Fibroblast of mammary gland (primary cell): ENCODE results near the gene SPSB4.

ENCODE experiments used
- DNase-seq: peaks from one replicate; pipeline ENCODE4 v3.0.0-alpha.2; 2010; ENCODE audit warnings: low read depth
- H3K4me3 ChIP-seq: 2 replicates; pipeline ENCODE4 v1.5.1; 2011; ENCODE audit warnings: low read depth, mild to moderate bottlenecking, low read length, moderate library complexity; ENCODE audit not compliant: control insufficient read depth
- CTCF ChIP-seq: conservative IDR thresholded peaks from 2 replicates; pipeline ENCODE4 v1.5.1; 2011; ENCODE audit warnings: low read depth, low read length, inconsistent platforms; ENCODE audit not compliant: control insufficient read depth, insufficient read depth

The SPSB4 gene

GRCh38 chr3:141045849-141046248 lies 5.3 kb upstream of the SPSB4 start:
- H3K4me3 ChIP-seq, result no peak overlapping the region
- no peak for DNase-seq
- no peak for TF ChIP-seq CTCF

- H3K4me3 ChIP-seq, result no peak overlapping the region
- DNase-seq, result no peak
- TF ChIP-seq CTCF, result no peak
These were observed 4.0 kb upstream of the SPSB4 start for GRCh38 chr3:141047168-141047567.

- H3K4me3 ChIP-seq, result no peak overlapping the region
- DNase-seq, result no peak
- TF ChIP-seq CTCF, result peak; percentile 15
These were observed 1.5 kb upstream of the SPSB4 start for GRCh38 chr3:141049681-141050080.

- H3K4me3 ChIP-seq, result no peak overlapping the region
- peak; percentile 12 for DNase-seq
- no peak for TF ChIP-seq CTCF
These were observed 475 bp downstream of the SPSB4 start for GRCh38 chr3:141051443-141052200.

- no peak for TF ChIP-seq CTCF
- no peak for DNase-seq
- H3K4me3 ChIP-seq, result no peak overlapping the region
These were observed 1.3 kb downstream of the SPSB4 start for GRCh38 chr3:141052201-141053069.

GRCh38 chr3:141055136-141055535 lies 4.0 kb downstream of the SPSB4 start:
- no peak for TF ChIP-seq CTCF
- DNase-seq, result no peak
- H3K4me3 ChIP-seq, result no peak overlapping the region
